Motor neuron (in vitro differentiated cells): Measurements from ENCODE around the gene JMJD1C. TPM values are rescaled to one million over a fixed set of nuclear protein-coding genes. Genes with fewer than 3 reads are reported as not detected.
A peak's percentile ranks its signal among the peaks of the same experiment; 100 is the strongest.
"Not testable (repeated sequence)": the region's sequence is repeated elsewhere in the genome, so short reads cannot be mapped to it uniquely, and the experiment has no call there.

Experiments used
- ATAC-seq, 8 experiments: fragments of 200-7000 bp; cut with Tn5 transposase; replicated peaks in 6 of 8; 2 replicates each; pipeline ENCODE4 v1.8.0; 2021; ENCODE audit warnings: mild to moderate bottlenecking in 8 of 8, moderate library complexity in 8 of 8
- H3K27ac ChIP-seq, 2 donors: fragments of 250-450 bp; sonication (Bioruptor Pico); 2 replicates each; pipeline ENCODE4 v1.9.0; 2021; ENCODE audit warnings: antibody characterized with exemption in 2 of 2, mild to moderate bottlenecking in 2 of 2, moderate library complexity in 1 of 2
- H3K4me1 ChIP-seq, 2 donors: fragments of 250-450 bp; sonication (Bioruptor Pico); replicated peaks in 1 of 2; 2 replicates each; pipeline ENCODE4 v1.6.1; 2021; ENCODE audit warnings: antibody characterized with exemption in 2 of 2, mild to moderate bottlenecking in 2 of 2, moderate library complexity in 1 of 2
- H3K4me3 ChIP-seq, 5 donors: fragments of 250-450 bp; sonication (Bioruptor Pico); 2 replicates each; pipeline ENCODE4 v1.9.0; 2021; ENCODE audit warnings: antibody characterized with exemption in 5 of 5, mild to moderate bottlenecking in 5 of 5, moderate library complexity in 4 of 5
- WGBS, 10 experiments: fragments of 450-650 bp; shearing (Covaris generic); methylation state at CpG; one replicate each; pipeline ENCODE4 v1.0.0; 2022; 5-methylcytosine and 5-hydroxymethylcytosine counted together
- in situ Hi-C, 9 experiments: fragments of 400-800 bp; cut with MboI; loops; one replicate each; pipeline ENCODE4 v1.15.0; 2021; ENCODE audit warnings: low sequenced_read_pairs in 9 of 9, low pct_unique_long_range_greater_than_20kb in 2 of 9; ENCODE audit not compliant: unreplicated experiment in 9 of 9
- total RNA-seq, 8 experiments: library from RNA; unstranded; fragments of 300-600 nt; gene quantifications; 2 replicates each; pipeline versions ENCODE4 v1.2.3 to v1.2.4, GENCODE V29; 2022

The JMJD1C gene
- total RNA-seq, 8 experiments from 2014 or later: 48.3 to 137 (median 57.1) TPM

- H3K4me1 ChIP-seq: no peaks in the 10 kb centered on the region
- ATAC-seq: no peak
- no peak overlapping the region for H3K4me3 ChIP-seq
- no peak overlapping the region for H3K27ac ChIP-seq
- 60 to 100% (median 100%) methylated on average over 1 of the region's 1 CpG; no CpG with 5 or more reads in 3 of the 10 experiments for WGBS, 10 experiments
- in situ Hi-C loops: loop anchor here in 1 of 9 experiments (25.0 kb wide), 1 partner anchor 215 kb away; no protein-coding TSS in a partner anchor
Observed at GRCh38 chr10:63497321-63497720, 31.5 kb upstream of the JMJD1C start.

- Histone ChIP-seq H3K4me3 (no peak overlapping the region), H3K27ac (no peak overlapping the region), H3K4me1 (no peaks in the 10 kb centered on the region)
- 22 to 100% (median 100%) methylated on average over 1 of the region's 1 CpG; no CpG with 5 or more reads in 4 of the 10 experiments for WGBS, 10 experiments
- in situ Hi-C loops: loop anchor here in 1 of 9 experiments (25.0 kb wide), 1 partner anchor 216 kb away; no protein-coding TSS in a partner anchor
- ATAC-seq: no peak
Observed at GRCh38 chr10:63496561-63496960, 30.8 kb upstream of the JMJD1C start.

DNA sequence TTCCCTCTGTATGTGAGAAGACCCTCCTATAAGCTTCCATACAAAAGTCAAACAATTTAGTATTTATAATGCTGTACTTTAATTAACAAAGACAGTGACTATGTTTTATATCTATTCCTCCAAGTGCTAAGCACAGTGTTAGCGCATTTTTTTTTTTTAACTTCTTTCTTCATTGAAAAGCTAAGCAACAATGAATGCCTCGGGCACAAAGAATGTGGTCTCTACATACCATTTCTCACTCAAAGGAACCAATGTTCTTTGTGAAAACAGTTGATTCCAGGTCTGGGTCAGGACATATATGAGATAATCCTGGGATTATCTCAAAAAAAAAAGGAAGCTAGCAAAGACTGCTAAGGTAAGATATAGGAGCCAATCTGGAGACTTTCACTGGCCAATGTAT lies 29.2 kb upstream of the JMJD1C start:
- no peaks in the 10 kb centered on the region for H3K4me1 ChIP-seq
- H3K27ac ChIP-seq: no peak overlapping the region
- WGBS, 10 experiments: 91 to 100% (median 100%) methylated on average over 1 to 2 of the region's 2 CpGs; no CpG with 5 or more reads in 1 of the 10 experiments
- H3K4me3 ChIP-seq: no peak overlapping the region
- ATAC-seq: peak in 1 of 8 experiments; percentile 40
- in situ Hi-C loops: loop anchor here in 1 of 9 experiments (25.0 kb wide), 1 partner anchor 217 kb away; no protein-coding TSS in a partner anchor

- H3K27ac ChIP-seq: no peak overlapping the region
- peaks cover 0 to 4% of the 10 kb centered on the region in 2 donors for H3K4me1 ChIP-seq
- no peak for ATAC-seq
- no peak overlapping the region for H3K4me3 ChIP-seq
- WGBS, 10 experiments: 90 to 100% (median 96%) methylated on average over 1 to 4 of the region's 4 CpGs
- in situ Hi-C loops: loop anchor here in 1 of 9 experiments (25.0 kb wide), 1 partner anchor 219 kb away; no protein-coding TSS in a partner anchor
Observed at GRCh38 chr10:63493004-63493403, 27.2 kb upstream of the JMJD1C start.

DNA sequence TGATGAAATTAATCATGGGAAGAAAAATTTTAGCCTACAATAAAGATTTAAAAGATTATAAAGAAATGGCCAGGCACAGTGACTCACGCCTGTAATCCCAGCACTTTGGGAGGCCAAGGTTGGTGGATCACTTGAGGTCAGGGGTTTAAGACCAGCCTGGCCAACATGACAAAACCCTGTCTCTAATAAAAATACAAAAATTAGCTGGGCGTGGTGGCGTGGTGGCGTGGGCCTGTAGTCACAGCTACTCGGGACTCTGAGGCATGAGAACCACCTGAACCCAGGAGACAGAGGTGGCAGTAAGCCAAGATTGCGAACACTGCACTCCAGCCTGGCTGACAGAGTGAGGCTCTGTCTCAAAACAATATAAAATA lies 26.5 kb upstream of the JMJD1C start:
- not testable (repeated sequence) for H3K27ac ChIP-seq, H3K4me1 ChIP-seq, ATAC-seq, H3K4me3 ChIP-seq
- in situ Hi-C loops: loop anchor here in 1 of 9 experiments (25.0 kb wide), 1 partner anchor 220 kb away; no protein-coding TSS in a partner anchor
- WGBS, 10 experiments: 20 to 100% (median 80%) methylated on average over 1 to 6 of the region's 6 CpGs; no CpG with 5 or more reads in 1 of the 10 experiments

DNA sequence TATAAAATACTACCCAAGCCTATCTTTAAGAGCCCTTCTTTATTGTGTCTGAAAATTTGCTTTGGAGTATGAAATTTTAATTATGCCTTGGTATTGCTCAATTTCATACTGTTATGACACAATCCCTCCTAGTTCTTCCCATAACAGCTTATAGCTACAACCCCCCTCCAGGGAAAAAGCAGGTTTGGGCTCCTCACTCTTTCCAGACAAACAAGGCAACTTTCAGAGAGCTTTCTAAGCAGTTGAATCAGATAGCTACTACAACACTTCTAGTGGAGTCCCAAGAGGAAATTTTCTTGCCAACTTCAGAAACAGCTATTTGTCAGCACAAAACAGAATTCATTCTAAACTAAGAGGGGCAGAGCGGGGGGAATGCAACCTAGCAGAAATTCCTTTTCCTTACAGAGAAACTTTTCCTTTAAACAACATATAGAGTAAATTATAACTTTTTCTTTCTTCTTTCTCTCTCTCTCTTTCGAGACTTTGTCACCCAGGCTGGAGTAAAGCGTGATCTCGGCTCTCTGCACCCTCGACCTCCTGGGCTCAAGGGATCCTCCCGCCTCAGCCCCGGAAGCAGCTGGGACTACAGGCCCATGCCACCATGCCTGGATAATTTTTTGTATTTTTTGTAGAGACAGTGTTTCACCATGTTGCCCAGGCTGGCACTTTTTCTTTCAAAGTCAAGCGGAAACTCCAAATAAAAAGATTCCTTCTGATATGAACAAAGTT lies 26.0 kb upstream of the JMJD1C start:
- peaks cover 2 to 6% of the 10 kb centered on the region in 2 donors for H3K4me1 ChIP-seq
- in situ Hi-C loops: loop anchor here in 1 of 9 experiments (25.0 kb wide), 1 partner anchor 221 kb away; no protein-coding TSS in a partner anchor
- no peak overlapping the region for H3K27ac ChIP-seq
- no peak overlapping the region for H3K4me3 ChIP-seq
- ATAC-seq: peak in 3 of 8 experiments; percentile 61 to 71 (median 67)
- WGBS, 10 experiments: 63 to 100% (median 89%) methylated on average over 2 to 8 of the region's 8 CpGs; no CpG with 5 or more reads in 1 of the 10 experiments

DNA sequence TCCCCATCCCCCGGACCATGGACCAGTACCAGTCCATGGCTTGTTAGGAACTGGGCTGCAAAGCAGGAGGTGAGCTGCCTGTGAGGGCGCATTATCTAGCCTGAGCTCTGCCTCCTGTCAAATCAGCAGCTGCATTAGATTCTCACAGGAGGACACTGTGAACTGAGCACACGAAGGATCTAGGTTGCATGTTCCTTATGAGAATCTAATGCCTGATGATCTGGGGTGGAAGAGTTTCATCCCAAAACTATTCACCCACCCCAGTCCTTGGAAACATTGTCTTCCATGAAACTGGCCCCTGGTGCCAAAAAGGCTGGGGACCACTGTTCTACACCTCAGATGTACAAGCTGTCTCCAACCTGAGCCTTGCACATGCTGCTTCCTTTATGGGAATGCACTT lies 24.1 kb upstream of the JMJD1C start:
- no peak overlapping the region for H3K27ac ChIP-seq
- WGBS, 10 experiments: 60 to 100% (median 98%) methylated on average over 1 to 3 of the region's 3 CpGs; no CpG with 5 or more reads in 6 of the 10 experiments
- peaks cover 2 to 6% of the 10 kb centered on the region in 2 donors for H3K4me1 ChIP-seq
- no peak for ATAC-seq
- no peak overlapping the region for H3K4me3 ChIP-seq
- in situ Hi-C loops: loop anchor here in 1 of 9 experiments (25.0 kb wide), 1 partner anchor 222 kb away; no protein-coding TSS in a partner anchor

DNA sequence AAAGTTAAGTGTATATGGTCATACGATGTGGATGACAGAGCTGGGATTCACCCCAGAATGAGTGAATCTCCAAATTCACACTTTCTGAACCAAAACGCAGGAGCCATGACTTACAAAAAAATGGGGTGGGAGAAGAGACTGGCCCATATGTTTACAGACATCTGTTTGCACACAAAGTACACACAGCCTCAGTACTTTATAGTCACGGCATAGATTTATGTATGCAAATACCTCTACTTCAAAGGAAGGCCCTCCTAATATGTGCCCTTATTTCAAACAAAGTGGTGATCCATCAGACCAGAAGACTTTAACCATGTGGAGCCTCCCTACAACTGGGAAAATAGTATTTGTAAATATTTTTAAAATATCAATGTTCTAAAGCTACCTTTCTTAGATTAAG lies 22.2 kb upstream of the JMJD1C start:
- ATAC-seq: peak in 3 of 8 experiments; percentile 48 to 88 (median 71)
- in situ Hi-C loops: loop anchor here in 1 of 9 experiments (25.0 kb wide), 1 partner anchor 224 kb away; no protein-coding TSS in a partner anchor
- 27 to 100% (median 47%) methylated on average over 1 to 2 of the region's 3 CpGs; no CpG with 5 or more reads in 4 of the 10 experiments for WGBS, 10 experiments
- Histone ChIP-seq H3K4me3 (no peak overlapping the region), H3K4me1 (peaks cover 2 to 6% of the 10 kb centered on the region in 2 donors), H3K27ac (no peak overlapping the region)

- Histone ChIP-seq H3K4me1 (peaks cover 2 to 6% of the 10 kb centered on the region in 2 donors), H3K4me3 (no peak overlapping the region), H3K27ac (no peak overlapping the region)
- in situ Hi-C loops: loop anchor here in 1 of 9 experiments (25.0 kb wide), 1 partner anchor 228 kb away; no protein-coding TSS in a partner anchor
- no peak for ATAC-seq
- WGBS, 10 experiments: 80 to 100% (median 100%) methylated on average over 1 of the region's 1 CpG
Observed at GRCh38 chr10:63483983-63484382, 18.2 kb upstream of the JMJD1C start.

GRCh38 chr10:63481815-63482421 lies 16.1 kb upstream of the JMJD1C start:
- no peak for ATAC-seq
- in situ Hi-C loops: loop anchor here in 1 of 9 experiments (25.0 kb wide), 1 partner anchor 230 kb away; no protein-coding TSS in a partner anchor
- Histone ChIP-seq H3K4me3 (no peak overlapping the region), H3K4me1 (no peaks in the 10 kb centered on the region), H3K27ac (no peak overlapping the region)
- 40 to 100% (median 90%) methylated on average over 1 to 6 of the region's 6 CpGs for WGBS, 10 experiments

DNA sequence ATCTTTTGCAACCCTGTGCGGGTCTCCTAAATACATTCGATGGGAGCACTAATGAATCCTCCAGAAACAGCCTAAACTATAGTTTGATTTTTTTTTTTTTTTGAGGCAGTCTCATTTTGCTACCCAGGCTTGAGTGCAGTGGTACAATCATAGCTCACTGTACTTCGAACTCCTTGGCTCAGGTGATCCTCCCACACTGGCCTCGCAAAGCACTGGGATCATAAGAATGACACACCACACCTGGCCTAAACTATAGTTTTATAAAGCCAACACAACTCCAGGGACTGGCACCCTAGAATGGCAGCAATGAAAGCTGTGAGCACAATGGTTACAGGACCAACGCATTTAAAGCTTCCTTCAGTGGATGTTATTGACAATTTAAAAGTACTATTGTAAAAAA lies 14.5 kb upstream of the JMJD1C start:
- in situ Hi-C loops: loop anchor here in 1 of 9 experiments (25.0 kb wide), 1 partner anchor 232 kb away; no protein-coding TSS in a partner anchor
- Histone ChIP-seq H3K27ac (no peak overlapping the region), H3K4me1 (no peaks in the 10 kb centered on the region), H3K4me3 (no peak overlapping the region)
- WGBS, 10 experiments: 63 to 100% (median 96%) methylated on average over 1 to 5 of the region's 5 CpGs
- no peak for ATAC-seq

- no peaks in the 10 kb centered on the region for H3K4me1 ChIP-seq
- in situ Hi-C loops: loop anchor here in 1 of 9 experiments (25.0 kb wide), 1 partner anchor 234 kb away; no protein-coding TSS in a partner anchor
- 57 to 100% (median 79%) methylated on average over 1 to 3 of the region's 3 CpGs; no CpG with 5 or more reads in 3 of the 10 experiments for WGBS, 10 experiments
- no peak overlapping the region for H3K4me3 ChIP-seq
- ATAC-seq: no peak
- no peak overlapping the region for H3K27ac ChIP-seq
Observed at GRCh38 chr10:63478564-63478963, 12.8 kb upstream of the JMJD1C start.
